Measurements from ENCODE around the gene TAS2R39.
"Not testable (repeated sequence)": the region's sequence is repeated elsewhere in the genome, so short reads cannot be mapped to it uniquely, and the experiment has no call there.

TAS2R39 gene

GRCh38 chr7:143176128-143176527 is 7.1 kb upstream of the TAS2R39 start:
- no peak for TF ChIP-seq CTCF (IDR thresholded peaks at IDR 0.05)
- DNase-seq (ENCODE audit: low spot score), result no peak
- H3K4me3 ChIP-seq, result no peak overlapping the region
- H3K27ac ChIP-seq, result no peak overlapping the region

DNA sequence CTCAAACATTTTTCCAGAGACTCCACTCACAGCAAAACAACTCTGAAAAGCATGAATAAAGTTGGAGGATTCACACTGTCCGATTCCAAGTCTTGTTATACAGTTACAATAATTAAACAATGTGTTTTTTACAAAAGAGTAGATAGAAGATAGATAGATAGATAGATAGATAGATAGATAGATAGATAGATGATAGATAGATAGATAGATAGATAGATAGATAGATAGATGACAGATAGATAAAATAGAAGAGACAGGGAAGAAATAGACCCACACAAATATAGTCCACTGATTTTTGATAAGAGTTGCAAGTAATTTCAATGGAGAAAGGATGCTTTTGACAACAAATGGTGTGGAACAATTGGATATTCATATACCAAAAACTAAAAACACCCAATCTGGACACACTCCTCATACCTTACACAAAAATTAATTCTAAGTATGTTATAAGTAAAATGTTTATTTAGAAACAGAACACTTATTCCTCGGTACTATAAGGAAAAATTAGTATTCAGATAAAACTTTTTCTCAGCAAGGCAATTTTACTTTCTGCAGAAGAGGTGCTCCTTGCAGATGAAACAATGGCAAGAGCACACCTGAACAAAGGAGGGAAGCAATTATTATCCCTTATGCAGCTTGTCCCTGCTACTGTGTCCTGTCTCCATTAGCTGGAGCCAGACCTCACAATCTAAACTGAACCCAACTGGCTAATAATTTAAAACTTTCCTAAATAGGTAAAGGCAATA is 5.7 kb upstream of the TAS2R39 start:
- H3K4me3 ChIP-seq, result no peak overlapping the region
- H3K27ac ChIP-seq, result no peak overlapping the region
- no peak for DNase-seq (ENCODE audit: low spot score)

GRCh38 chr7:143180771-143181170 is 2.4 kb upstream of the TAS2R39 start:
- DNase-seq (ENCODE audit: low spot score); H3K27ac ChIP-seq; H3K4me3 ChIP-seq: not testable (repeated sequence)

More for the DNA sequence above, 5.7 kb upstream of the TAS2R39 start:
- no peak for TF ChIP-seq CTCF (IDR thresholded peaks at IDR 0.05)

- Histone ChIP-seq H3K27ac (no peak overlapping the region), H3K4me3 (no peak overlapping the region)
- no peak for DNase-seq (ENCODE audit: low spot score)
- TF ChIP-seq CTCF (IDR thresholded peaks at IDR 0.05), result no peak
Observed at GRCh38 chr7:143181349-143181748, 1.9 kb upstream of the TAS2R39 start.

DNA sequence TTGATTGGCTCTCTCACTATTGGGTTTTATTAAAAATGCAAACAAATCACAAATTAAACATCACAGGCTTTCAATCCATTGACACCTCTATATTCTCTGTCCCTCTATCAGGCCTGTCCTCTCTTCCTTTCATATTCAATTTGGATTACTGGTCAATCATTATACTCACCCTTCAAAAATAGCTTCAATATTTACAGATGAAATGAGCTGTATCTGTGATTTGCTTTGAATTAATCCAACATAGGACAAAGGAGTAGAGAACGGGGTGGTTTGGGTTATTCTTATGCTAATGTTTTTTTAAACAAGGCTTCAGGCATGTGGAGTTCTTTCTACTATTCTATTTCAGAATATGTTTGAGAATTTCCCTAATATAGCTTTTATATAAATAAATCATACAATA is 2.3 kb downstream of the TAS2R39 start:
- DNase-seq (ENCODE audit: low spot score), result no peak
- H3K27ac ChIP-seq, result no peak overlapping the region
- H3K4me3 ChIP-seq, result no peak overlapping the region
- no peak for TF ChIP-seq CTCF (IDR thresholded peaks at IDR 0.05)

DNA sequence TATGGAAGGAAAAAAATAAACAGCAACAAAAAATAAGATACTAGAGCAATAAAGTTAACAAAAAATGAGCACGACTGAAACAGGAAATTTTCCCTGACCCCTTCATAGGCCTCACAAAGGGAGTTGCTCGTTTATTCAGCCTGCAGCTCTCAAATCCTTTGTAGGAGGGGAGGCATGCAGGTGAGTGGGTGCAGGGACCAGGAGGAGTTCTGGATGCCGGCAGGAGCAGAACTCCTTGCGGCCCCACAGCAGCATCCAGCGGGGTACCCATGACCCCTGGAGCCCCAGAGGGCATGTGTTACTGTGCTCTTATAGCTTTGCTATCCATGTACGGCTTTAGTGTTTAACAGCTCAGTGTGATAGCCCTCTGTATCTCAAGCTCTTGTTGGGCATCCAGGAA is 5.8 kb downstream of the TAS2R39 start:
- no peak for DNase-seq (ENCODE audit: low spot score)
- no peak for TF ChIP-seq CTCF (IDR thresholded peaks at IDR 0.05)
- Histone ChIP-seq H3K4me3 (no peak overlapping the region), H3K27ac (no peak overlapping the region)

GRCh38 chr7:143193880-143194279 is 10.7 kb downstream of the TAS2R39 start:
- no peak for DNase-seq (ENCODE audit: low spot score)
- no peak overlapping the region for H3K4me3 ChIP-seq
- no peak overlapping the region for H3K27ac ChIP-seq
- no peak for TF ChIP-seq CTCF (IDR thresholded peaks at IDR 0.05)

Data from coronary artery (tissue), 2 donors.